GM23338 (cell line): ENCODE measurements around the gene CDH12. TPM values are rescaled to one million over a fixed set of nuclear protein-coding genes. Genes with fewer than 3 reads are reported as not detected.

Experiments
- ATAC-seq: fragments of 200-7000 bp; cut with Tn5 transposase; 3 replicates; pipeline ENCODE4 v1.9.1; 2020
- DNase-seq: peaks from one replicate; pipeline ENCODE4 v3.0.0-alpha.2; 2015; ENCODE audit warnings: low spot score
- H2AFZ ChIP-seq: fragments of 200-600 bp; sonication (generic); 2 replicates; pipeline ENCODE4 v1.8.0; 2016; ENCODE audit warnings: antibody characterized with exemption, mild to moderate bottlenecking, moderate library complexity
- H3F3A ChIP-seq: fragments of 200-600 bp; sonication (generic); replicated peaks from 2 replicates; pipeline ENCODE4 v1.8.0; 2017; ENCODE audit warnings: antibody characterized with exemption, mixed run types, low read depth
- H3K27ac ChIP-seq: fragments of 200-600 bp; sonication (generic); 2 replicates; pipeline ENCODE4 v1.6.1; 2016; ENCODE audit warnings: low read depth
- H3K27me3 ChIP-seq: fragments of 200-600 bp; sonication (generic); 2 replicates; pipeline ENCODE4 v1.8.0; 2016; ENCODE audit warnings: mild to moderate bottlenecking, mixed run types, moderate library complexity; ENCODE audit not compliant: insufficient read depth
- H3K36me3 ChIP-seq: fragments of 200-600 bp; sonication (generic); 2 replicates; pipeline ENCODE4 v1.8.0; 2016; ENCODE audit warnings: mild to moderate bottlenecking; ENCODE audit not compliant: insufficient read depth
- H3K4me1 ChIP-seq: fragments of 200-600 bp; sonication (generic); 2 replicates; pipeline ENCODE4 v1.8.0; 2016; ENCODE audit warnings: mild to moderate bottlenecking, moderate library complexity; ENCODE audit not compliant: insufficient read depth
- H3K4me2 ChIP-seq: fragments of 200-600 bp; sonication (generic); 2 replicates; pipeline ENCODE4 v1.7.1; 2017; ENCODE audit warnings: mixed run types
- H3K4me3 ChIP-seq: fragments of 200-600 bp; sonication (generic); 2 replicates; pipeline ENCODE4 v1.6.1; 2016; ENCODE audit warnings: mixed run types
- H3K79me2 ChIP-seq: fragments of 200-600 bp; sonication (generic); replicated peaks from 2 replicates; pipeline ENCODE4 v1.8.0; 2017; ENCODE audit warnings: mild to moderate bottlenecking; ENCODE audit not compliant: insufficient read depth
- H3K9me2 ChIP-seq: fragments of 200-600 bp; sonication (generic); 2 replicates; pipeline ENCODE4 v1.8.0; 2017; ENCODE audit not compliant: insufficient read depth
- H4K20me1 ChIP-seq: fragments of 200-600 bp; sonication (generic); replicated peaks from 2 replicates; pipeline ENCODE4 v1.8.0; 2017; ENCODE audit warnings: mild to moderate bottlenecking; ENCODE audit not compliant: insufficient read depth
- H3K27ac Mint-ChIP-seq: 2 replicates; pipeline ENCODE4 v1.8.0; 2020; ENCODE audit warnings: inconsistent platforms, mild to moderate bottlenecking, moderate library complexity, mixed read lengths
- H3K27me3 Mint-ChIP-seq: 3 replicates; pipeline ENCODE4 v1.8.0; 2022; ENCODE audit warnings: low read depth, mild to moderate bottlenecking, moderate library complexity, mixed read lengths, inconsistent platforms; ENCODE audit not compliant: insufficient read depth, poor library complexity
- H3K36me3 Mint-ChIP-seq: 3 replicates; pipeline ENCODE4 v1.8.0; 2021; ENCODE audit warnings: low read depth, mild to moderate bottlenecking, inconsistent platforms, moderate library complexity, mixed read lengths
- H3K4me1 Mint-ChIP-seq: 3 replicates; pipeline ENCODE4 v1.8.0; 2020; ENCODE audit warnings: mild to moderate bottlenecking, inconsistent platforms, mixed read lengths
- H3K4me3 Mint-ChIP-seq: 3 replicates; pipeline ENCODE4 v1.8.0; 2021; ENCODE audit warnings: moderate library complexity, mild to moderate bottlenecking, inconsistent platforms, mixed read lengths
- H3K9me3 Mint-ChIP-seq: 3 replicates; pipeline ENCODE4 v1.8.0; 2020; ENCODE audit warnings: moderate library complexity, mild to moderate bottlenecking, inconsistent platforms, mixed read lengths
- CREB1 ChIP-seq: fragments of 250-450 bp; sonication (Bioruptor Pico); IDR thresholded peaks from 2 replicates; pipeline ENCODE4 v1.5.0; 2020; ENCODE audit warnings: low read depth, mild to moderate bottlenecking, moderate library complexity
- EZH2 ChIP-seq: fragments of 200-600 bp; sonication (generic); IDR thresholded peaks from one replicate; pipeline ENCODE4 v1.8.0; 2017; ENCODE audit warnings: antibody characterized with exemption, mild to moderate bottlenecking, low read depth; ENCODE audit not compliant: unreplicated experiment
- EZH2phosphoT487 ChIP-seq: fragments of 200-600 bp; sonication (generic); IDR thresholded peaks from one replicate; pipeline ENCODE4 v1.8.1; 2018; ENCODE audit warnings: antibody characterized with exemption; ENCODE audit not compliant: unreplicated experiment
- JUNB ChIP-seq: IDR thresholded peaks from one replicate; pipeline ENCODE4 v1.6.1; 2016; ENCODE audit warnings: antibody characterized with exemption; ENCODE audit not compliant: unreplicated experiment
- NANOG ChIP-seq: IDR thresholded peaks from 2 replicates; pipeline ENCODE4 v1.6.1; 2016; ENCODE audit warnings: antibody characterized with exemption, borderline replicate concordance
- POLR2AphosphoS5 ChIP-seq: IDR thresholded peaks from 2 replicates; pipeline ENCODE4 v1.6.1; 2016; ENCODE audit warnings: antibody characterized with exemption, low read depth
- STAT1 ChIP-seq: IDR thresholded peaks from one replicate; pipeline ENCODE4 v1.6.1; 2016; ENCODE audit warnings: antibody characterized with exemption; ENCODE audit not compliant: unreplicated experiment
- ZNF114 ChIP-seq: fragments of 250-450 bp; sonication (Bioruptor Pico); IDR thresholded peaks from 2 replicates; pipeline ENCODE4 v1.5.0; 2020; ENCODE audit warnings: mild to moderate bottlenecking, moderate library complexity
- ZNF331 ChIP-seq: fragments of 250-450 bp; sonication (Bioruptor Pico); IDR thresholded peaks from 2 replicates; pipeline ENCODE4 v1.5.0; 2020; ENCODE audit warnings: low read depth, mild to moderate bottlenecking, moderate library complexity
- polyA plus RNA-seq: library from polyadenylated mRNA; unstranded; fragments of >200 nt; fragmentation: Nextera tagmentation; extraction: Ambion mirVana; gene quantifications from 2 replicates; pipeline ENCODE4 v1.2.1, GENCODE V29; 2016
- total RNA-seq: library from RNA; depleted of rRNA; stranded (reverse); fragments of >200 nt; shearing (Covaris generic); gene quantifications from 2 replicates; pipeline ENCODE4 v1.2.3, GENCODE V29; 2014
- TF ChIP-seq, protein P1 (sequence below): IDR thresholded peaks from one replicate; pipeline ENCODE4 v1.6.1; 2018; ENCODE audit warnings: antibody characterized with exemption; ENCODE audit not compliant: unreplicated experiment
- TF ChIP-seq, protein P2 (sequence below): fragments of 250-450 bp; sonication (Bioruptor Pico); IDR thresholded peaks from 2 replicates; pipeline ENCODE4 v1.5.0; 2020; ENCODE audit warnings: mild to moderate bottlenecking, moderate library complexity
- TF ChIP-seq, protein P3 (sequence below), 2 experiments: fragments of 200-600 bp in 1 of 2; sonication (generic) in 1 of 2; conservative IDR thresholded peaks; 2 replicates each; pipeline versions ENCODE4 v1.5.1 to v1.6.1; 2016 to 2017; ENCODE audit warnings: antibody characterized with exemption in 2 of 2, low read depth in 2 of 2, mild to moderate bottlenecking in 2 of 2, moderate library complexity in 1 of 2
- TF ChIP-seq, protein P4 (sequence below): IDR thresholded peaks from 2 replicates; pipeline ENCODE4 v1.6.1; 2016; ENCODE audit warnings: antibody characterized with exemption

CDH12 gene
- total and polyA plus RNA-seq, 2 experiments from 2014 or later, result not detected

DNA sequence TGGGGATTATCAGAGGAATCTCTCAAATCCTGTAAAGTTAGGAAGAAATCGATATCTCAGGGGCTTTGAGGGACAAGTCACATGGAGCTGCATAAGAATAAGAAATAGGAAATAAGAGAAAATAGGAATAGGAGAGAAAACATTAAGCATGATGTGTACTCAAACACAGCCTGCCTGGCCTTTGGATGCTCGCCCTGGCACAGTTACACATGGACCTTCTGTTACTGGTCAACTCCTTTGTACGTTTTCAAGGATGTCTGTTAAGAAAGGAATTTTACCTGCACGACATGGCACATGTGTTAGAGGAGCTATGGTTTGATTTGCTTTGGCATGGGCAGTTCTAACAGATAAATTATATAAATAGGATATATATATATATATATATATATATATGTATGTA, 321.2 kb downstream of the CDH12 start:
- H3K27ac ChIP-seq, result no peak overlapping the region
- ATAC-seq (no peak), DNase-seq (no peak)
- H3F3A ChIP-seq, result no peaks in the 10 kb centered on the region
- no peak overlapping the region for H2AFZ ChIP-seq
- Mint-ChIP-seq H3K4me1 (0 out of 3 replicates have a peak, but pooled peaks cover 4% of the 10 kb centered on the region), H3K4me3 (no peak overlapping the region), H3K36me3 (no peaks in the 10 kb centered on the region; the same call in 1 of the 3 replicates), H3K27me3 (no peaks in the 10 kb centered on the region), H3K27ac (no peak overlapping the region), H3K9me3 (peaks cover 2% of the 10 kb centered on the region; the same call in 1 of the 3 replicates)
- H3K4me3 ChIP-seq, result no peak overlapping the region
- H3K4me1 ChIP-seq, result no peaks in the 10 kb centered on the region
- no peaks in the 10 kb centered on the region for H3K36me3 ChIP-seq
- no peaks in the 10 kb centered on the region for H4K20me1 ChIP-seq
- no peaks in the 10 kb centered on the region for H3K79me2 ChIP-seq
- peaks cover 13% of the 10 kb centered on the region for H3K9me2 ChIP-seq
- H3K27me3 ChIP-seq, result no peaks in the 10 kb centered on the region
- no peak overlapping the region for H3K4me2 ChIP-seq
- TF ChIP-seq NANOG, result no peak
- no peak for TF ChIP-seq ZNF114 (CRISPR knock-in tag)
- TF ChIP-seq, protein P1, sequence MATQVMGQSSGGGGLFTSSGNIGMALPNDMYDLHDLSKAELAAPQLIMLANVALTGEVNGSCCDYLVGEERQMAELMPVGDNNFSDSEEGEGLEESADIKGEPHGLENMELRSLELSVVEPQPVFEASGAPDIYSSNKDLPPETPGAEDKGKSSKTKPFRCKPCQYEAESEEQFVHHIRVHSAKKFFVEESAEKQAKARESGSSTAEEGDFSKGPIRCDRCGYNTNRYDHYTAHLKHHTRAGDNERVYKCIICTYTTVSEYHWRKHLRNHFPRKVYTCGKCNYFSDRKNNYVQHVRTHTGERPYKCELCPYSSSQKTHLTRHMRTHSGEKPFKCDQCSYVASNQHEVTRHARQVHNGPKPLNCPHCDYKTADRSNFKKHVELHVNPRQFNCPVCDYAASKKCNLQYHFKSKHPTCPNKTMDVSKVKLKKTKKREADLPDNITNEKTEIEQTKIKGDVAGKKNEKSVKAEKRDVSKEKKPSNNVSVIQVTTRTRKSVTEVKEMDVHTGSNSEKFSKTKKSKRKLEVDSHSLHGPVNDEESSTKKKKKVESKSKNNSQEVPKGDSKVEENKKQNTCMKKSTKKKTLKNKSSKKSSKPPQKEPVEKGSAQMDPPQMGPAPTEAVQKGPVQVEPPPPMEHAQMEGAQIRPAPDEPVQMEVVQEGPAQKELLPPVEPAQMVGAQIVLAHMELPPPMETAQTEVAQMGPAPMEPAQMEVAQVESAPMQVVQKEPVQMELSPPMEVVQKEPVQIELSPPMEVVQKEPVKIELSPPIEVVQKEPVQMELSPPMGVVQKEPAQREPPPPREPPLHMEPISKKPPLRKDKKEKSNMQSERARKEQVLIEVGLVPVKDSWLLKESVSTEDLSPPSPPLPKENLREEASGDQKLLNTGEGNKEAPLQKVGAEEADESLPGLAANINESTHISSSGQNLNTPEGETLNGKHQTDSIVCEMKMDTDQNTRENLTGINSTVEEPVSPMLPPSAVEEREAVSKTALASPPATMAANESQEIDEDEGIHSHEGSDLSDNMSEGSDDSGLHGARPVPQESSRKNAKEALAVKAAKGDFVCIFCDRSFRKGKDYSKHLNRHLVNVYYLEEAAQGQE, result no peak
- TF ChIP-seq ZNF331 (CRISPR knock-in tag), result no peak
- TF ChIP-seq, protein P2, sequence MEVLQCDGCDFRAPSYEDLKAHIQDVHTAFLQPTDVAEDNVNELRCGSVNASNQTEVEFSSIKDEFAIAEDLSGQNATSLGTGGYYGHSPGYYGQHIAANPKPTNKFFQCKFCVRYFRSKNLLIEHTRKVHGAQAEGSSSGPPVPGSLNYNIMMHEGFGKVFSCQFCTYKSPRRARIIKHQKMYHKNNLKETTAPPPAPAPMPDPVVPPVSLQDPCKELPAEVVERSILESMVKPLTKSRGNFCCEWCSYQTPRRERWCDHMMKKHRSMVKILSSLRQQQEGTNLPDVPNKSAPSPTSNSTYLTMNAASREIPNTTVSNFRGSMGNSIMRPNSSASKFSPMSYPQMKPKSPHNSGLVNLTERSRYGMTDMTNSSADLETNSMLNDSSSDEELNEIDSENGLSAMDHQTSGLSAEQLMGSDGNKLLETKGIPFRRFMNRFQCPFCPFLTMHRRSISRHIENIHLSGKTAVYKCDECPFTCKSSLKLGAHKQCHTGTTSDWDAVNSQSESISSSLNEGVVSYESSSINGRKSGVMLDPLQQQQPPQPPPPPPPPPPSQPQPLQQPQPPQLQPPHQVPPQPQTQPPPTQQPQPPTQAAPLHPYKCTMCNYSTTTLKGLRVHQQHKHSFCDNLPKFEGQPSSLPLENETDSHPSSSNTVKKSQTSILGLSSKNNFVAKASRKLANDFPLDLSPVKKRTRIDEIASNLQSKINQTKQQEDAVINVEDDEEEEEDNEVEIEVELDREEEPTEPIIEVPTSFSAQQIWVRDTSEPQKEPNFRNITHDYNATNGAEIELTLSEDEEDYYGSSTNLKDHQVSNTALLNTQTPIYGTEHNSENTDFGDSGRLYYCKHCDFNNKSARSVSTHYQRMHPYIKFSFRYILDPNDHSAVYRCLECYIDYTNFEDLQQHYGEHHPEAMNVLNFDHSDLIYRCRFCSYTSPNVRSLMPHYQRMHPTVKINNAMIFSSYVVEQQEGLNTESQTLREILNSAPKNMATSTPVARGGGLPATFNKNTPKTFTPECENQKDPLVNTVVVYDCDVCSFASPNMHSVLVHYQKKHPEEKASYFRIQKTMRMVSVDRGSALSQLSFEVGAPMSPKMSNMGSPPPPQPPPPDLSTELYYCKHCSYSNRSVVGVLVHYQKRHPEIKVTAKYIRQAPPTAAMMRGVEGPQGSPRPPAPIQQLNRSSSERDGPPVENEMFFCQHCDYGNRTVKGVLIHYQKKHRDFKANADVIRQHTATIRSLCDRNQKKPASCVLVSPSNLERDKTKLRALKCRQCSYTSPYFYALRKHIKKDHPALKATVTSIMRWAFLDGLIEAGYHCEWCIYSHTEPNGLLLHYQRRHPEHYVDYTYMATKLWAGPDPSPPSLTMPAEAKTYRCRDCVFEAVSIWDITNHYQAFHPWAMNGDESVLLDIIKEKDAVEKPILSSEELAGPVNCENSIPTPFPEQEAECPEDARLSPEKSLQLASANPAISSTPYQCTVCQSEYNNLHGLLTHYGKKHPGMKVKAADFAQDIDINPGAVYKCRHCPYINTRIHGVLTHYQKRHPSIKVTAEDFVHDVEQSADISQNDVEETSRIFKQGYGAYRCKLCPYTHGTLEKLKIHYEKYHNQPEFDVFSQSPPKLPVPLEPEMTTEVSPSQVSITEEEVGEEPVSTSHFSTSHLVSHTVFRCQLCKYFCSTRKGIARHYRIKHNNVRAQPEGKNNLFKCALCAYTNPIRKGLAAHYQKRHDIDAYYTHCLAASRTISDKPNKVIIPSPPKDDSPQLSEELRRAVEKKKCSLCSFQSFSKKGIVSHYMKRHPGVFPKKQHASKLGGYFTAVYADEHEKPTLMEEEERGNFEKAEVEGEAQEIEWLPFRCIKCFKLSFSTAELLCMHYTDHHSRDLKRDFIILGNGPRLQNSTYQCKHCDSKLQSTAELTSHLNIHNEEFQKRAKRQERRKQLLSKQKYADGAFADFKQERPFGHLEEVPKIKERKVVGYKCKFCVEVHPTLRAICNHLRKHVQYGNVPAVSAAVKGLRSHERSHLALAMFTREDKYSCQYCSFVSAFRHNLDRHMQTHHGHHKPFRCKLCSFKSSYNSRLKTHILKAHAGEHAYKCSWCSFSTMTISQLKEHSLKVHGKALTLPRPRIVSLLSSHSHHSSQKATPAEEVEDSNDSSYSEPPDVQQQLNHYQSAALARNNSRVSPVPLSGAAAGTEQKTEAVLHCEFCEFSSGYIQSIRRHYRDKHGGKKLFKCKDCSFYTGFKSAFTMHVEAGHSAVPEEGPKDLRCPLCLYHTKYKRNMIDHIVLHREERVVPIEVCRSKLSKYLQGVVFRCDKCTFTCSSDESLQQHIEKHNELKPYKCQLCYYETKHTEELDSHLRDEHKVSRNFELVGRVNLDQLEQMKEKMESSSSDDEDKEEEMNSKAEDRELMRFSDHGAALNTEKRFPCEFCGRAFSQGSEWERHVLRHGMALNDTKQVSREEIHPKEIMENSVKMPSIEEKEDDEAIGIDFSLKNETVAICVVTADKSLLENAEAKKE (CRISPR knock-in tag), result no peak
- TF ChIP-seq EZH2, result no peak
- no peak for TF ChIP-seq EZH2phosphoT487
- no peak for TF ChIP-seq CREB1 (CRISPR knock-in tag)
- TF ChIP-seq POLR2AphosphoS5, result no peak
- TF ChIP-seq STAT1, result no peak
- TF ChIP-seq, protein P3, sequence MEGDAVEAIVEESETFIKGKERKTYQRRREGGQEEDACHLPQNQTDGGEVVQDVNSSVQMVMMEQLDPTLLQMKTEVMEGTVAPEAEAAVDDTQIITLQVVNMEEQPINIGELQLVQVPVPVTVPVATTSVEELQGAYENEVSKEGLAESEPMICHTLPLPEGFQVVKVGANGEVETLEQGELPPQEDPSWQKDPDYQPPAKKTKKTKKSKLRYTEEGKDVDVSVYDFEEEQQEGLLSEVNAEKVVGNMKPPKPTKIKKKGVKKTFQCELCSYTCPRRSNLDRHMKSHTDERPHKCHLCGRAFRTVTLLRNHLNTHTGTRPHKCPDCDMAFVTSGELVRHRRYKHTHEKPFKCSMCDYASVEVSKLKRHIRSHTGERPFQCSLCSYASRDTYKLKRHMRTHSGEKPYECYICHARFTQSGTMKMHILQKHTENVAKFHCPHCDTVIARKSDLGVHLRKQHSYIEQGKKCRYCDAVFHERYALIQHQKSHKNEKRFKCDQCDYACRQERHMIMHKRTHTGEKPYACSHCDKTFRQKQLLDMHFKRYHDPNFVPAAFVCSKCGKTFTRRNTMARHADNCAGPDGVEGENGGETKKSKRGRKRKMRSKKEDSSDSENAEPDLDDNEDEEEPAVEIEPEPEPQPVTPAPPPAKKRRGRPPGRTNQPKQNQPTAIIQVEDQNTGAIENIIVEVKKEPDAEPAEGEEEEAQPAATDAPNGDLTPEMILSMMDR (conservative IDR thresholded peaks at IDR 0.05; ENCODE audit: low read depth in 2 of 2), result no peak
- TF ChIP-seq, protein P4, sequence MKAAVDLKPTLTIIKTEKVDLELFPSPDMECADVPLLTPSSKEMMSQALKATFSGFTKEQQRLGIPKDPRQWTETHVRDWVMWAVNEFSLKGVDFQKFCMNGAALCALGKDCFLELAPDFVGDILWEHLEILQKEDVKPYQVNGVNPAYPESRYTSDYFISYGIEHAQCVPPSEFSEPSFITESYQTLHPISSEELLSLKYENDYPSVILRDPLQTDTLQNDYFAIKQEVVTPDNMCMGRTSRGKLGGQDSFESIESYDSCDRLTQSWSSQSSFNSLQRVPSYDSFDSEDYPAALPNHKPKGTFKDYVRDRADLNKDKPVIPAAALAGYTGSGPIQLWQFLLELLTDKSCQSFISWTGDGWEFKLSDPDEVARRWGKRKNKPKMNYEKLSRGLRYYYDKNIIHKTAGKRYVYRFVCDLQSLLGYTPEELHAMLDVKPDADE, result no peak
- TF ChIP-seq JUNB, result no peak
